Measurements from ENCODE around the gene KIZ. TPM values are rescaled to one million over a fixed set of nuclear protein-coding genes. Genes with fewer than 3 reads are reported as not detected.

Gene KIZ, protein sequence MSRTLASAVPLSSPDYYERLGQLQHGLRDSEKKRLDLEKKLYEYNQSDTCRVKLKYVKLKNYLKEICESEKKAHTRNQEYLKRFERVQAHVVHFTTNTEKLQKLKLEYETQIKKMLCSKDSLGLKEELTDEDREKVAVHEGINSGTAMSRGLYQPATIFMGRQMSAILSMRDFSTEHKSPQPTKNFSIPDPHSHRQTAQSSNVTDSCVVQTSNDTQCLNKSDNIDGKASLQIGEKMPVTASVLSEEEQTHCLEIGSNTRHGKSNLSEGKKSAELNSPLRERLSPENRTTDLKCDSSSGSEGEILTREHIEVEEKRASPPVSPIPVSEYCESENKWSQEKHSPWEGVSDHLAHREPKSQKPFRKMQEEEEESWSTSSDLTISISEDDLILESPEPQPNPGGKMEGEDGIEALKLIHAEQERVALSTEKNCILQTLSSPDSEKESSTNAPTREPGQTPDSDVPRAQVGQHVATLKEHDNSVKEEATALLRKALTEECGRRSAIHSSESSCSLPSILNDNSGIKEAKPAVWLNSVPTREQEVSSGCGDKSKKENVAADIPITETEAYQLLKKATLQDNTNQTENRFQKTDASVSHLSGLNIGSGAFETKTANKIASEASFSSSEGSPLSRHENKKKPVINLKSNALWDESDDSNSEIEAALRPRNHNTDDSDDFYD
- total RNA-seq (2022; extraction: Qiagen RNA extraction): 3.3 to 5.4 TPM (median 3.9 TPM) in 5 replicates

GRCh38 chr20:21125849-21126580, at the start of gene KIZ:
KIZ (plus strand) TSS chr20:21126082; CDS start chr20:21126116, 34 bp downstream.

DNA sequence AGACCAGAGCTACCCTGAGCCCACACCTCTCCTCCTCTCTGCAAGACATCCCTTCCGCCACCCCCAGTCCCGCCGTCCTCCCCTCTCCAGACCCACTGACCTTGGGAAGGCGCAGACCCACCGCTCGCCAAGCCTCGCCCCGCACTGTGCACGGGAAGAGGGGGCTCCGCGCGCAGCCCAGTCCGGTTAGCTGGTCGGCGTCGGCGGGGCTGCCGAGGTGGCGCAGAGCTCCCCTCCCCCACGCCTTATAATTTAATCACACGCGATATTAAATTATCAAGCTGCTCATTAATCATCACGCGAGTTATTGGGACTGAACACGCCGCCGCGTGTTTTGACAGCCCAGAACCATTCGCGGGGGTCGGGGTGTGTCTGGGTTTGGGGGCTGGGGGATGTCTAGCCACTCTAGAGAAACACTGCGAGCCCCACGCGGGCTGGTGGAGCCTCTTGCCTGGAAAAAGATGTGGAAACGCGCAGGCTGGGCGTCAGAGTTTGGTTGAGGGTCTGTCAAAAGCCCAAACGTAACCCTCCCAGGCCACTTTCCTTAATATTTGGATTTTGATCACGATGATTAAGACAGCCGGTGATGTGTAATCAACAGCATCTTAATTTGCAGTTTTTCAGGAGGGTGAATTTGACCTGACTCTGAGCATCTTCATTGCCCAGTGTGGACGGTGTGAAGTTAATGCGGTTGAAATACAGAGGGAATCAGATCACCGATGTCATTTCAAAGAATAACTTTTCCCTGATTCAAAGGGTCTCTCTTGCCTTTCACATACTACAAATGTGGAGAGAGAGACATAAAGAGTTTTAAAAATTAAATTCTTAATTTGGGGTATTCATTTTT, 19.5 kb upstream of the KIZ start, which contains the start of gene LINC00237:
Gene LINC00237, minus strand, starts transcription at position 188 of the 847 bp plus-strand sequence.

Other genes starting within 250 kb of the KIZ start
- not detected in 5 replicates for gene LINC00237, start 19.7 kb upstream of the KIZ start, total RNA-seq (2022; extraction: Qiagen RNA extraction)
- 86.7 to 116 TPM (median 92.9 TPM) in 5 replicates for gene XRN2, start 177.2 kb downstream of the KIZ start, total RNA-seq (2022; extraction: Qiagen RNA extraction)